WTC11 (cell line): ENCODE measurements around the gene ADORA2B.

Experiments
- ATF1 ChIP-seq: sonication (generic); formaldehyde crosslinking; IDR thresholded peaks from 2 replicates; pipeline ENCODE4 v1.8.1; 2023; ENCODE audit warnings: mild to moderate bottlenecking, moderate library complexity, missing genetic modification reagents
- ATF2 ChIP-seq: sonication (generic); formaldehyde crosslinking; IDR thresholded peaks from 2 replicates; pipeline ENCODE4 v1.8.1; 2022; ENCODE audit warnings: low read depth, missing genetic modification reagents, borderline replicate concordance
- CBFB ChIP-seq: sonication (generic); formaldehyde crosslinking; IDR thresholded peaks from 2 replicates; pipeline ENCODE4 v1.8.1; 2022; ENCODE audit warnings: mild to moderate bottlenecking, low read depth, missing genetic modification reagents
- CREM ChIP-seq: sonication (generic); formaldehyde crosslinking; IDR thresholded peaks from 2 replicates; pipeline ENCODE4 v1.8.1; 2022; ENCODE audit warnings: mild to moderate bottlenecking, missing genetic modification reagents, moderate library complexity
- CTCF ChIP-seq: fragments of 200-600 bp; IDR thresholded peaks from 2 replicates; pipeline ENCODE4 v1.8.0; 2022; ENCODE audit warnings: antibody characterized with exemption
- FOXK1 ChIP-seq: sonication (generic); formaldehyde crosslinking; IDR thresholded peaks from 2 replicates; pipeline ENCODE4 v1.8.0; 2022; ENCODE audit warnings: mild to moderate bottlenecking, moderate library complexity, missing genetic modification reagents
- FOXP1 ChIP-seq: sonication (generic); formaldehyde crosslinking; IDR thresholded peaks from 2 replicates; pipeline ENCODE4 v1.8.0; 2022; ENCODE audit warnings: missing genetic modification reagents, mild to moderate bottlenecking, moderate library complexity, borderline replicate concordance
- HMGXB4 ChIP-seq: sonication (generic); formaldehyde crosslinking; IDR thresholded peaks from 2 replicates; pipeline ENCODE4 v1.8.1; 2023; ENCODE audit warnings: mild to moderate bottlenecking, moderate library complexity, missing genetic modification reagents
- KAT7 ChIP-seq: sonication (generic); formaldehyde crosslinking; IDR thresholded peaks from 2 replicates; pipeline ENCODE4 v1.8.1; 2023; ENCODE audit warnings: missing genetic modification reagents, mild to moderate bottlenecking, borderline replicate concordance
- PREB ChIP-seq: sonication (generic); formaldehyde crosslinking; IDR thresholded peaks from 2 replicates; pipeline ENCODE4 v1.8.1; 2022; ENCODE audit warnings: mild to moderate bottlenecking, missing genetic modification reagents, moderate library complexity, borderline replicate concordance
- TP53 ChIP-seq: sonication (generic); formaldehyde crosslinking; IDR thresholded peaks from 2 replicates; pipeline ENCODE4 v1.8.1; 2023; ENCODE audit warnings: mild to moderate bottlenecking, missing genetic modification reagents
- USF1 ChIP-seq: sonication (generic); formaldehyde crosslinking; IDR thresholded peaks from 2 replicates; pipeline ENCODE4 v1.8.0; 2022; ENCODE audit warnings: mild to moderate bottlenecking, missing genetic modification reagents
- ZNF512 ChIP-seq: sonication (generic); formaldehyde crosslinking; IDR thresholded peaks from 2 replicates; pipeline ENCODE4 v1.8.1; 2022; ENCODE audit warnings: missing genetic modification reagents, borderline replicate concordance

- TF ChIP-seq TP53 (CRISPR knock-in tag) (no peak), KAT7 (CRISPR knock-in tag) (no peak), CBFB (no peak), CTCF (no peak), FOXP1 (CRISPR knock-in tag) (no peak), ZNF512 (CRISPR knock-in tag) (no peak), PREB (CRISPR knock-in tag) (no peak), FOXK1 (CRISPR knock-in tag) (no peak), USF1 (CRISPR knock-in tag) (no peak), HMGXB4 (CRISPR knock-in tag) (no peak), ATF2 (CRISPR knock-in tag) (no peak), CREM (no peak), ATF1 (CRISPR knock-in tag) (no peak)
These were observed 14.5 kb upstream of the ADORA2B start for GRCh38 chr17:15930426-15930825.
